Cardiac fibroblast (primary cell): ENCODE measurements around the gene KITLG.
"Not testable (repeated sequence)": the region's sequence is repeated elsewhere in the genome, so short reads cannot be mapped to it uniquely, and the experiment has no call there.

ENCODE experiments used
- DNase-seq, 2 donors: peaks; one replicate each; pipeline versions ENCODE4 v3.0.0 to v3.0.0-alpha.2; 2010; ENCODE audit warnings: low read depth in 2 of 2
- H3K4me3 ChIP-seq, 2 donors: replicated peaks in 1 of 2; 1 replicate in 1 of 2; 2 replicates in 1 of 2; pipeline ENCODE4 v1.5.1; 2011; ENCODE audit warnings: low read depth in 2 of 2, low read length in 2 of 2, mild to moderate bottlenecking in 2 of 2, moderate library complexity in 1 of 2
- CTCF ChIP-seq: IDR thresholded peaks from one replicate; pipeline ENCODE4 v1.5.1; 2011; ENCODE audit warnings: low read depth, mild to moderate bottlenecking, low read length, inconsistent platforms

The KITLG gene

GRCh38 chr12:88580051-88580871 is at the start of gene KITLG:
Gene KITLG (minus strand): TSS chr12:88580471. CDS start chr12:88580278, 193 bp downstream.
- peak; percentile 91 to 93 for DNase-seq
- peak within 1 kb of the TSS; percentile 70 to 77 for H3K4me3 ChIP-seq

GRCh38 chr12:88628856-88629509 is 48.7 kb upstream of the KITLG start:
- H3K4me3 ChIP-seq: no peak overlapping the region
- DNase-seq: no peak
- no peak for TF ChIP-seq CTCF

More at GRCh38 chr12:88580051-88580871, at the start of gene KITLG:
- peak; percentile 44 for TF ChIP-seq CTCF

- DNase-seq, H3K4me3 ChIP-seq: not testable (repeated sequence)
Measured at GRCh38 chr12:88628035-88628434, 47.8 kb upstream of the KITLG start.

GRCh38 chr12:88627501-88627900 is 47.2 kb upstream of the KITLG start:
- DNase-seq: peak in 1 of 2 donors; percentile 40
- no peak overlapping the region for H3K4me3 ChIP-seq
- TF ChIP-seq CTCF: no peak

GRCh38 chr12:88625356-88625755 is 45.1 kb upstream of the KITLG start:
- TF ChIP-seq CTCF: no peak

GRCh38 chr12:88624911-88625310 is 44.6 kb upstream of the KITLG start:
- DNase-seq: peak; percentile 78 to 79
- TF ChIP-seq CTCF: no peak
- no peak overlapping the region for H3K4me3 ChIP-seq

More at GRCh38 chr12:88625356-88625755, 45.1 kb upstream of the KITLG start:
- DNase-seq: no peak
- H3K4me3 ChIP-seq: no peak overlapping the region

GRCh38 chr12:88623777-88624548 is 43.7 kb upstream of the KITLG start:
- peak in 1 of 2 donors; percentile 29 for DNase-seq
- TF ChIP-seq CTCF: no peak
- no peak overlapping the region for H3K4me3 ChIP-seq
